Loucy (cell line): Measurements from ENCODE around the gene CTRB1.
"Not testable (repeated sequence)": the region's sequence is repeated elsewhere in the genome, so short reads cannot be mapped to it uniquely, and the experiment has no call there.

Experiments
- H2AFZ ChIP-seq: fragments of 200-600 bp; sonication (generic); 2 replicates; pipeline ENCODE4 v1.6.0; 2016; ENCODE audit warnings: antibody characterized with exemption, mild to moderate bottlenecking, low read length, moderate library complexity
- H3F3A ChIP-seq: fragments of 200-600 bp; 2 replicates; pipeline ENCODE4 v1.6.0; 2016; ENCODE audit warnings: antibody characterized with exemption, low read depth, mild to moderate bottlenecking
- H3K27me3 ChIP-seq: fragments of 200-600 bp; sonication (generic); 2 replicates; pipeline ENCODE4 v1.6.1; 2014; ENCODE audit warnings: low read length, mild to moderate bottlenecking; ENCODE audit not compliant: insufficient read depth, poor library complexity, severe bottlenecking
- H3K36me3 ChIP-seq: fragments of 200-600 bp; sonication (generic); 2 replicates; pipeline ENCODE4 v1.6.1; 2016; ENCODE audit warnings: low read length; ENCODE audit not compliant: insufficient read depth
- H3K4me1 ChIP-seq: fragments of 200-600 bp; sonication (generic); 2 replicates; pipeline ENCODE4 v1.5.1; 2014; ENCODE audit warnings: low read length, mild to moderate bottlenecking; ENCODE audit not compliant: insufficient read depth, poor library complexity, severe bottlenecking
- H3K4me2 ChIP-seq: fragments of 200-600 bp; sonication (generic); 2 replicates; pipeline ENCODE4 v1.6.0; 2014; ENCODE audit warnings: antibody characterized with exemption, low read length, low read depth, mild to moderate bottlenecking; ENCODE audit not compliant: poor library complexity, severe bottlenecking
- H3K4me3 ChIP-seq: fragments of 200-600 bp; sonication (generic); 2 replicates; pipeline ENCODE4 v1.5.1; 2014; ENCODE audit warnings: low read length, mild to moderate bottlenecking, mixed read lengths; ENCODE audit not compliant: poor library complexity, severe bottlenecking
- H3K79me2 ChIP-seq: fragments of 200-600 bp; sonication (generic); 2 replicates; pipeline ENCODE4 v1.6.1; 2014; ENCODE audit warnings: low read length; ENCODE audit not compliant: insufficient read depth
- H3K9ac ChIP-seq: fragments of 200-600 bp; sonication (generic); 2 replicates; pipeline ENCODE4 v1.6.0; 2014; ENCODE audit warnings: mild to moderate bottlenecking, low read depth, low read length, moderate library complexity; ENCODE audit not compliant: poor library complexity, severe bottlenecking
- H3K9me2 ChIP-seq: fragments of 200-600 bp; sonication (generic); replicated peaks from 2 replicates; pipeline ENCODE4 v1.6.1; 2016; ENCODE audit warnings: low read depth, low read length, mixed read lengths
- H3K9me3 ChIP-seq: fragments of 200-600 bp; sonication (generic); 2 replicates; pipeline ENCODE4 v1.6.1; 2014; ENCODE audit warnings: mild to moderate bottlenecking, antibody characterized with exemption, low read length, low read depth; ENCODE audit not compliant: insufficient read depth
- H4K20me1 ChIP-seq: fragments of 200-600 bp; sonication (generic); 2 replicates; pipeline ENCODE4 v1.6.0; 2014; ENCODE audit warnings: antibody characterized with exemption, low read length, mild to moderate bottlenecking; ENCODE audit not compliant: insufficient read depth, poor library complexity, severe bottlenecking
- CTCF ChIP-seq: fragments of 200-600 bp; sonication (generic); conservative IDR thresholded peaks from 2 replicates; pipeline ENCODE4 v1.5.1; 2014; ENCODE audit warnings: mild to moderate bottlenecking, antibody characterized with exemption, low read length
- EZH2phosphoT487 ChIP-seq: fragments of 200-600 bp; IDR thresholded peaks from 2 replicates; pipeline ENCODE4 v1.6.1; 2018; ENCODE audit warnings: antibody characterized with exemption, mild to moderate bottlenecking, moderate library complexity, borderline replicate concordance

CTRB1 gene

GRCh38 chr16:75241412-75241811, 22.6 kb downstream of the CTRB1 start:
- Histone ChIP-seq H3K27me3 (no peaks in the 10 kb centered on the region), H2AFZ (no peak overlapping the region), H3K9me2 (no peaks in the 10 kb centered on the region), H3K4me2 (no peak overlapping the region), H3K4me3 (no peak overlapping the region), H3K36me3 (no peaks in the 10 kb centered on the region), H3K4me1 (peaks cover 10% of the 10 kb centered on the region), H3K79me2 (no peaks in the 10 kb centered on the region), H3F3A (no peaks in the 10 kb centered on the region), H4K20me1 (no peaks in the 10 kb centered on the region), H3K9ac (no peak overlapping the region), H3K9me3 (no peaks in the 10 kb centered on the region)
- TF ChIP-seq CTCF = no peak
- no peak for TF ChIP-seq EZH2phosphoT487

GRCh38 chr16:75241955-75242354, 23.2 kb downstream of the CTRB1 start:
- Histone ChIP-seq H3K4me1 (peaks cover 10% of the 10 kb centered on the region), H3F3A (no peaks in the 10 kb centered on the region), H3K27me3 (no peaks in the 10 kb centered on the region), H3K9me2 (no peaks in the 10 kb centered on the region), H3K9ac (no peak overlapping the region), H2AFZ (no peak overlapping the region), H3K79me2 (no peaks in the 10 kb centered on the region), H3K4me2 (no peak overlapping the region), H3K4me3 (no peak overlapping the region), H4K20me1 (no peaks in the 10 kb centered on the region), H3K36me3 (no peaks in the 10 kb centered on the region), H3K9me3 (no peaks in the 10 kb centered on the region)
- TF ChIP-seq EZH2phosphoT487 (no peak), CTCF (no peak)

GRCh38 chr16:75242436-75243078, 23.8 kb downstream of the CTRB1 start:
- H2AFZ ChIP-seq, H3K36me3 ChIP-seq, H3K9me2 ChIP-seq, H3K4me3 ChIP-seq, H3K9me3 ChIP-seq, H3K9ac ChIP-seq, H3K79me2 ChIP-seq, H4K20me1 ChIP-seq, H3K4me2 ChIP-seq, H3K27me3 ChIP-seq, H3F3A ChIP-seq: not testable (repeated sequence)
- H3K4me1 ChIP-seq = peaks cover 10% of the 10 kb centered on the region

GRCh38 chr16:75243667-75244224, 25.0 kb downstream of the CTRB1 start:
- TF ChIP-seq EZH2phosphoT487 (no peak), CTCF (no peak)
- Histone ChIP-seq H4K20me1 (no peaks in the 10 kb centered on the region), H3F3A (no peaks in the 10 kb centered on the region), H2AFZ (no peak overlapping the region), H3K4me1 (peaks cover 10% of the 10 kb centered on the region), H3K9me2 (no peaks in the 10 kb centered on the region), H3K27me3 (no peaks in the 10 kb centered on the region), H3K9me3 (no peaks in the 10 kb centered on the region), H3K4me3 (no peak overlapping the region), H3K9ac (no peak overlapping the region), H3K4me2 (no peak overlapping the region), H3K79me2 (no peaks in the 10 kb centered on the region), H3K36me3 (no peaks in the 10 kb centered on the region)
